Stomach smooth muscle (tissue), 2 donors: ENCODE results near the gene PIK3R1.

Experiments
- H3K27ac ChIP-seq: one replicate; pipeline ENCODE4 v1.7.0; 2013; ENCODE audit warnings: mild to moderate bottlenecking, low read length, inconsistent platforms
- H3K27me3 ChIP-seq, 2 donors: one replicate each; pipeline ENCODE4 v1.7.0; 2013; ENCODE audit warnings: low read length in 2 of 2; ENCODE audit not compliant: insufficient read depth in 2 of 2, control insufficient read depth in 1 of 2
- H3K36me3 ChIP-seq, 2 donors: one replicate each; pipeline ENCODE4 v1.7.0; 2013; ENCODE audit warnings: low read length in 2 of 2; ENCODE audit not compliant: control insufficient read depth in 2 of 2, insufficient read depth in 2 of 2
- H3K4me1 ChIP-seq: one replicate; pipeline ENCODE4 v1.7.0; 2013; ENCODE audit warnings: low read length; ENCODE audit not compliant: control insufficient read depth, insufficient read depth
- H3K4me3 ChIP-seq, 2 donors: one replicate each; pipeline ENCODE4 v1.7.0; 2013; ENCODE audit warnings: low read length in 2 of 2
- H3K9ac ChIP-seq, 2 donors: one replicate each; pipeline ENCODE4 v1.7.0; 2013; ENCODE audit warnings: low read length in 2 of 2, mild to moderate bottlenecking in 1 of 2
- H3K9me3 ChIP-seq, 2 donors: one replicate each; pipeline ENCODE4 v1.7.0; 2013; ENCODE audit warnings: low read length in 2 of 2; ENCODE audit not compliant: control insufficient read depth in 2 of 2
- donor health status: healthy.
- donor health status: Pancreatic carcinoma.

Gene PIK3R1

GRCh38 chr5:68251804-68252522 is 36.4 kb downstream of the PIK3R1 start:
- H3K36me3 ChIP-seq = no peaks in the 10 kb centered on the region
- H3K4me1 ChIP-seq = peaks cover 47% of the 10 kb centered on the region
- peak overlapping the region; percentile 33 to 37 for H3K9ac ChIP-seq
- peak overlapping the region in 1 of 2 donors; percentile 40 for H3K4me3 ChIP-seq
- no peaks in the 10 kb centered on the region for H3K9me3 ChIP-seq
- H3K27ac ChIP-seq = peak overlapping the region; percentile 73
- H3K27me3 ChIP-seq = no peaks in the 10 kb centered on the region

- H3K4me3 ChIP-seq = peak overlapping the region in 1 of 2 donors; percentile 40
- H3K27ac ChIP-seq = peak overlapping the region; percentile 73
- no peaks in the 10 kb centered on the region for H3K9me3 ChIP-seq
- no peaks in the 10 kb centered on the region for H3K27me3 ChIP-seq
- H3K9ac ChIP-seq = peak overlapping the region in 1 of 2 donors; percentile 33
- H3K4me1 ChIP-seq = peaks cover 56% of the 10 kb centered on the region
- no peaks in the 10 kb centered on the region for H3K36me3 ChIP-seq
These were observed 37.4 kb downstream of the PIK3R1 start for GRCh38 chr5:68252673-68253623.

- H3K27ac ChIP-seq = peak overlapping the region; percentile 73
- peak overlapping the region in 1 of 2 donors; percentile 16 for H3K4me3 ChIP-seq
- no peaks in the 10 kb centered on the region for H3K36me3 ChIP-seq
- H3K9me3 ChIP-seq = no peaks in the 10 kb centered on the region
- peaks cover 63% of the 10 kb centered on the region for H3K4me1 ChIP-seq
- H3K9ac ChIP-seq = peak overlapping the region in 1 of 2 donors; percentile 14
- no peaks in the 10 kb centered on the region for H3K27me3 ChIP-seq
These were observed 38.3 kb downstream of the PIK3R1 start for GRCh38 chr5:68253624-68254585.

DNA sequence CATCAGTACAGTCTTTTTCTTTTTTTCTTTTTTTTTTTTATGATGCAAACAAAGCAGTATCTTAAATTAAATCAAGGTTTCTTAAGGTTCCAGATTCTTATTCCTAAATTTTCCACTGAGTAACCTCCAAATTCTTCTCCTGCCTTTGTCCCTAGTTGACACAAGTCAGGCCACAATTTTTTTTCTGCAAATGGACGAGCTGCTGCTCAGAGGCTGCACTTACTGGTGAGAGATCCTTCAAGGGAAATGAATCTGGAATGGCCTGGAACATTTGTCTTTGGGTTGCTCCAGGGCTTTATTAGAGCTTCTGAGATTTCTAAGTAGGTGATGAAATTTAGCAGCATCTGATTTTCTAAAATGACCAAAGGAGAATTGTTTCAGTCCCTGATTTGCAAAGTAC is 39.3 kb downstream of the PIK3R1 start:
- H3K27me3 ChIP-seq = no peaks in the 10 kb centered on the region
- H3K36me3 ChIP-seq = no peaks in the 10 kb centered on the region
- no peak overlapping the region for H3K4me3 ChIP-seq
- no peaks in the 10 kb centered on the region for H3K9me3 ChIP-seq
- H3K4me1 ChIP-seq = peaks cover 68% of the 10 kb centered on the region
- H3K27ac ChIP-seq = peak overlapping the region; percentile 0
- no peak overlapping the region for H3K9ac ChIP-seq

DNA sequence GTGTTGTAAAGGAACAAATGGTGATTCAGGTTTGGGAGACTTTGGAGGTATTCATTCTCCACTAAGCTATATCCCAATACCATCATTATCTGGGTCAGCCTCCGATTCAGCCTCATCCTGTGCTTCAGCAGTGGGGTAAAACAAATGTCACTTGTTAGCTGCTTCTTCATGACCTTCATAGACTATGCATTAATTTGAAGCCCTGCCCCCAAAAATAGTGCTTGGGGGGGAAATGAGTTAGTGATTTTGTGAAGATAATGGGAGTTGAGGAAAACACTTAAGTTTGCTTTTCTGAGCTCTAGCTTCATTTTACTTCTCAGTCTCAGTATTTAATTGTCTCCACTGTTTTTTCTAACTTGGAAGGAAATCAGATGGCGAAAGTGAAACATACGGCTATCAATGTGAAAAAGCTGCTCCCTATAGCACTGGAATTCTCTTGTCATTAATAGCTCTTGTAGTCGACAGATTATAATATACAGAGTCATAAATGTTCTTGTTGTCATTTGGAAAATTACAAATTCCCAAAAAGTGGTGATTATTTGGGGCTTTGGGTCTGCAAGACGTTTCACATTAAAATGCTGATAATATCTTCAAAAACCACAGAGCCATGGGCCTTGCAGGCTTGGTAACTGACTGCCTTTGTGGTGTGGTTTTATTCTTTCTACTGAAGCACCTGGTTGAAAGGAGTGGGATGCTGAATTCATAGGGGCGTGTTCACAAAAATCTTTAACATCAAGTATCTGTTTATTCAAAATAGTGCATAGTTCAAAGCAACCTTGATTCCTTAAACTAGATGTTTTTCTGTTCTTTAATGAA is 40.0 kb downstream of the PIK3R1 start:
- Histone ChIP-seq H3K4me1 (peaks cover 66% of the 10 kb centered on the region), H3K27ac (peak overlapping the region; percentile 0), H3K9ac (no peak overlapping the region)

DNA sequence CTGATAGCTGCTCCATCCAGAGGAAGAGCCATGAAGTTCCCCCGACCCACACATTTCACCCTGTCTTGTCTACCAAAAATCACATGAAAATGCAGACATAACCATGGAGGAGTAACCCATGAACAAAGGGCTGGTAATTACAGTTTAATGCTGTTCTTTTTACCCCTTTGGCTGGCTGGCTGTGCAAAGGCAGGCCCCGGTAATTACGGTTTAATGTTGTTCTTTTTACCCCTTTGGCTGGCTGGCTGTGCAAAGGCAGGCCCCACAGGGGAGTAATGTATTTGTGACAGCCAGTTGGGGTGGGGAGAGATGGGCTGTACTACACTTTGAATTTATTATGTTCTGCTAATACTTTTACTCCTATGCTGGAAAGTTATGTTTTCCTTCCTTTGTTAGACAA is 41.7 kb downstream of the PIK3R1 start:
- Histone ChIP-seq H3K27ac (peak overlapping the region; percentile 2), H3K27me3 (no peaks in the 10 kb centered on the region), H3K9ac (no peak overlapping the region), H3K4me1 (peaks cover 60% of the 10 kb centered on the region), H3K36me3 (no peaks in the 10 kb centered on the region), H3K9me3 (no peaks in the 10 kb centered on the region), H3K4me3 (peak overlapping the region in 1 of 2 donors; percentile 35)

More for the DNA sequence above, 40.0 kb downstream of the PIK3R1 start:
- Histone ChIP-seq H3K4me3 (no peak overlapping the region), H3K27me3 (no peaks in the 10 kb centered on the region), H3K9me3 (no peaks in the 10 kb centered on the region), H3K36me3 (no peaks in the 10 kb centered on the region)

DNA sequence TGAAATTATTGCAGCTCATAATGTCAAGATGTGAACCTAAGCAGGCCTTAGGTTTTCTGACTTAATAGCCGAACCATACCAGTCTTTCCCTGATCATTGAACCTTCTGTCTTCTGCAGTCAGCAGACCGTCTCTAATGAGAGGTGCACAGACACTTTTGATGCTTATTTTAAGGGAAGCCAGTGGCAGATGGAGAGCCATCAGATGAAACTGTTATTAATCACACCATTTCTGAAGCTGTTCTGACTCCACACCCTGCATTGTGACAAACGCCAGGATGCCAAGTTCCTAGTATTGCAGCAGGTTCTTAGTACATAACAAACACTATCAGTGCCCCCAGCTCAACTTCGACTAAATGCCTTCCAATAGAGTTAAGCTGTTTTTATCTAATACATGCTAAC is 43.0 kb downstream of the PIK3R1 start:
- Histone ChIP-seq H3K4me1 (peaks cover 55% of the 10 kb centered on the region), H3K36me3 (no peaks in the 10 kb centered on the region), H3K9ac (no peak overlapping the region), H3K27ac (peak overlapping the region; percentile 32), H3K4me3 (no peak overlapping the region), H3K9me3 (no peaks in the 10 kb centered on the region), H3K27me3 (no peaks in the 10 kb centered on the region)

DNA sequence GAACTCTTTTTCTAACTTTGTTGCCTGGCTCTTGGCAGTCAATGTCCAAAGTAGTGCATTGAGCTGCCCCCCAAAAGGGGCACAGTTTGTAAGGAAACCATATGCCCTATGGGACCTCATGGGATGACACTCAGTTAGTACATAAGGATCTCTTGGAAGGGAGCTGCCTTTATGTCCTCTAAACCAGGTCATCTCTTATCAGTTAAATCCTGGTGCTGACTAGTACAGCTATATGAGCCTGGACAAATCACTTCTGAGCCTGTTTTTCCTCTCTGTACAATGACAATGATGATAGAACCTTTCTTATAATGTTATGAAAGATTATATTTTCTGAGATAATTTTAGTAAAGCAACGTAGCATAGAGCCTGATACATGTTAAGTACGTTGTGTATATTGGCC is 44.1 kb downstream of the PIK3R1 start:
- Histone ChIP-seq H3K9me3 (no peaks in the 10 kb centered on the region), H3K4me3 (no peak overlapping the region), H3K36me3 (no peaks in the 10 kb centered on the region), H3K27ac (peak overlapping the region; percentile 32), H3K9ac (no peak overlapping the region), H3K27me3 (no peaks in the 10 kb centered on the region), H3K4me1 (peaks cover 58% of the 10 kb centered on the region)

DNA sequence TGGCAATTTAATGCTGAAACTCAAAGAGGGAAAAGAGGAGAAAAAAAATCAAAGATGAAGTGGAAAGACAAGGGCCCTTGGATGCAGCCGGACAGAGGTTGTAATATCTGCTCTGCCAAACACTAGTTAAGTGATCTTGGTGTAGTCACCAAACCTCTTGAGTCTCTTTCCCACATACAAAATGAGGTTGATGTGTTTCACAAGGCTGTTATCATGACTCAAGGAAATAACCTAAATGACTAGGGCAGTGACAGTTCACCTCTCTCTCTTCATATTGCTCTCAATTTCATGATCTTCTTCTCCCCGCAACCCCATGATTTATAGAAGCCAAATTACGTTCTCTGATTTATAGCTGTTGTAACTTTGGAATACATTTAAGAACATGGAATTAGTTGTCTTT is 44.9 kb downstream of the PIK3R1 start:
- H3K9ac ChIP-seq = no peak overlapping the region
- H3K4me1 ChIP-seq = peaks cover 59% of the 10 kb centered on the region
- H3K4me3 ChIP-seq = no peak overlapping the region
- H3K27ac ChIP-seq = peak overlapping the region; percentile 12
- no peaks in the 10 kb centered on the region for H3K9me3 ChIP-seq
- no peaks in the 10 kb centered on the region for H3K36me3 ChIP-seq
- H3K27me3 ChIP-seq = no peaks in the 10 kb centered on the region
